ENCODE measurements around the gene C1orf167. TPM values are rescaled to one million over a fixed set of nuclear protein-coding genes. Genes with fewer than 3 reads are reported as not detected.

The C1orf167 gene
- total RNA-seq, 1 donor from 2014 or later = 6.8 TPM

GRCh38 chr1:11789126-11790067, 27.4 kb downstream of the C1orf167 start:
- Histone ChIP-seq H3K9ac (ENCODE audit: low read depth in 1 of 3, low read length in 3 of 3) (peak overlapping the region; percentile 74 to 84 (median 77)), H3K9me3 (ENCODE audit: control insufficient read depth in 3 of 3, low read length in 3 of 3) (no peaks in the 10 kb centered on the region), H3K4me3 (ENCODE audit: low read length in 3 of 3) (peak overlapping the region; percentile 62 to 78 (median 72)), H3K27ac (ENCODE audit: low read depth, low read length) (peak overlapping the region; percentile 99), H3K36me3 (ENCODE audit: control insufficient read depth in 3 of 3, insufficient read depth in 3 of 3, low read length in 3 of 3) (peaks cover 26 to 31% (median 27%) of the 10 kb centered on the region in 3 donors), H3K27me3 (ENCODE audit: control insufficient read depth in 3 of 3, insufficient read depth in 3 of 3, low read length in 3 of 3) (no peaks in the 10 kb centered on the region), H3K4me1 (ENCODE audit: control insufficient read depth in 3 of 3, insufficient read depth in 3 of 3, low read length in 3 of 3) (peaks cover 74 to 86% (median 82%) of the 10 kb centered on the region in 3 donors)

DNA sequence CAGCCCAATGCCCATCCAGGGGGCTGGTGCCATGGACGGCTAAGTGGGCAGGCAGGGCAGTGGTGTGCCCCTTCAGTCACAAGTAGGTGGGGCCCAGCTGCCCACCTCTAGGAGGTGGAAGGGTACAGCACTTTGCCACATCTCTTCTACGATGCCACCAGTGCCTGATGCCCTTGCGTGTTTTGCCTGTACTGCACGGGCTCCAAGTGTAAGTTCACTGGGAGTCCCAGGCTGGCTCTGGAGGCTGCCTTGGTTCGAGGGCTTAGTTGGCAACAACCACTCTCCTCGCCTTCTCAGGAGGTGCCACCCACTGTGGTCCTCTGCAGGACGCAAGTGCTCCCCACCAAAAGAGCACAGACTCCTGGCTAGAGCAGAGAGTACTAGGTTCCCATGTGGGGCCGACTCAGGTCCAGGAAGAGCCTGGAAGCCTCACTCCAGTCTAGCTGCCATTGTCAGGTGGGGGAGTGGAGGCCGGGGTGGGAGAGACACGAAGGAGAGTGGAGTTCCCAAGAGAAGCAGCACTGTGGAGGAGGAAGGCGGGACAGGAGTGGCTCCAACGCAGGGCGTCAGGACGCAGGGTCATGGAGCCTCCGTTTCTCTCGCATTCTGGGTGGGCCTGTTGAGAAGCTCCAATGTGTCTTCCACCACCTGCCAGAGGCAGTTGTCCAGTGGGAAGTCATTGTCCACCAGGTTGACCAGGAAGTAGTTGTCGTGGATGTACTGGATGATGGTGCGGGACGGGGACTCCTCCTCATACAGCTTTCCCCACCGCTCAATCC, 28.3 kb downstream of the C1orf167 start:
- H3K4me1 ChIP-seq (ENCODE audit: control insufficient read depth in 3 of 3, insufficient read depth in 3 of 3, low read length in 3 of 3) = peaks cover 68 to 86% (median 76%) of the 10 kb centered on the region in 3 donors
- peak overlapping the region; percentile 99 for H3K27ac ChIP-seq (ENCODE audit: low read depth, low read length)
- H3K9ac ChIP-seq (ENCODE audit: low read depth in 1 of 3, low read length in 3 of 3) = peak overlapping the region; percentile 74 to 84 (median 77)
- H3K4me3 ChIP-seq (ENCODE audit: low read length in 3 of 3) = peak overlapping the region; percentile 25 to 72 (median 55)
- no peaks in the 10 kb centered on the region for H3K27me3 ChIP-seq (ENCODE audit: control insufficient read depth in 3 of 3, insufficient read depth in 3 of 3, low read length in 3 of 3)
- no peaks in the 10 kb centered on the region for H3K9me3 ChIP-seq (ENCODE audit: control insufficient read depth in 3 of 3, low read length in 3 of 3)
- H3K36me3 ChIP-seq (ENCODE audit: control insufficient read depth in 3 of 3, insufficient read depth in 3 of 3, low read length in 3 of 3) = peaks cover 35 to 40% (median 36%) of the 10 kb centered on the region in 3 donors

GRCh38 chr1:11790880-11791715, 29.1 kb downstream of the C1orf167 start:
- H3K27me3 ChIP-seq (ENCODE audit: control insufficient read depth in 3 of 3, insufficient read depth in 3 of 3, low read length in 3 of 3) = no peaks in the 10 kb centered on the region
- H3K27ac ChIP-seq (ENCODE audit: low read depth, low read length) = peak overlapping the region; percentile 99
- peaks cover 67 to 88% (median 78%) of the 10 kb centered on the region in 3 donors for H3K4me1 ChIP-seq (ENCODE audit: control insufficient read depth in 3 of 3, insufficient read depth in 3 of 3, low read length in 3 of 3)
- H3K9ac ChIP-seq (ENCODE audit: low read depth in 1 of 3, low read length in 3 of 3) = peak overlapping the region; percentile 74 to 84 (median 82)
- peak overlapping the region; percentile 25 to 72 (median 55) for H3K4me3 ChIP-seq (ENCODE audit: low read length in 3 of 3)
- H3K9me3 ChIP-seq (ENCODE audit: control insufficient read depth in 3 of 3, low read length in 3 of 3) = no peaks in the 10 kb centered on the region
- peaks cover 43 to 48% (median 44%) of the 10 kb centered on the region in 3 donors for H3K36me3 ChIP-seq (ENCODE audit: control insufficient read depth in 3 of 3, insufficient read depth in 3 of 3, low read length in 3 of 3)

- H3K27me3 ChIP-seq (ENCODE audit: control insufficient read depth in 3 of 3, insufficient read depth in 3 of 3, low read length in 3 of 3) = no peaks in the 10 kb centered on the region
- H3K9ac ChIP-seq (ENCODE audit: low read depth in 1 of 3, low read length in 3 of 3) = peak overlapping the region; percentile 73 to 83 (median 82)
- peaks cover 48 to 53% (median 51%) of the 10 kb centered on the region in 3 donors for H3K36me3 ChIP-seq (ENCODE audit: control insufficient read depth in 3 of 3, insufficient read depth in 3 of 3, low read length in 3 of 3)
- H3K9me3 ChIP-seq (ENCODE audit: control insufficient read depth in 3 of 3, low read length in 3 of 3) = no peaks in the 10 kb centered on the region
- H3K27ac ChIP-seq (ENCODE audit: low read depth, low read length) = peak overlapping the region; percentile 99
- H3K4me1 ChIP-seq (ENCODE audit: control insufficient read depth in 3 of 3, insufficient read depth in 3 of 3, low read length in 3 of 3) = peaks cover 70 to 86% (median 74%) of the 10 kb centered on the region in 3 donors
- H3K4me3 ChIP-seq (ENCODE audit: low read length in 3 of 3) = peak overlapping the region in 2 of 3 donors; percentile 13 to 52
Observed at GRCh38 chr1:11792106-11792505, 30.1 kb downstream of the C1orf167 start.

DNA sequence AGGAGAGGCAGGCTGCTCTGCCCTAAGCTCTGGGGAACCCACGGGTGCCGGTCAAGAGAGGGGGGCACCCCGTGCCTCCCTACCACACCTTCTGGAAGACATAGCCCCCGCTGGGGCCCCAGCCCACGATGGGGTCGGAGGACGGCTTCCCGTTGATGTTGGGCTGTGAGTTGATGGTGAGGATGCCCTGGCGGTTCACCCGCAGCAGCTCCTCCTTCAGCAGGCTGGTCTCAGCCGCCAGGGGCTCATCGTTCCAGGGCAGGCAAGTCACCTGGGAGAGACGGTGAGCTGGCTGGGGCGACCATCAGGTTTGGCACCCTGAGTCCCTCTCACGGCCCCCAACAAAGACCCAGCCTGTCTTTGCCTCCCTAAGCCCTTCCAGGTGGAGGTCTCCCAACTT, 31.8 kb downstream of the C1orf167 start:
- no peaks in the 10 kb centered on the region for H3K27me3 ChIP-seq (ENCODE audit: control insufficient read depth in 3 of 3, insufficient read depth in 3 of 3, low read length in 3 of 3)
- peak overlapping the region in 1 of 3 donors; percentile 6 for H3K9ac ChIP-seq (ENCODE audit: low read depth in 1 of 3, low read length in 3 of 3)
- H3K4me1 ChIP-seq (ENCODE audit: control insufficient read depth in 3 of 3, insufficient read depth in 3 of 3, low read length in 3 of 3) = peaks cover 52 to 69% (median 56%) of the 10 kb centered on the region in 3 donors
- peak overlapping the region; percentile 58 for H3K27ac ChIP-seq (ENCODE audit: low read depth, low read length)
- H3K36me3 ChIP-seq (ENCODE audit: control insufficient read depth in 3 of 3, insufficient read depth in 3 of 3, low read length in 3 of 3) = peaks cover 48 to 61% (median 61%) of the 10 kb centered on the region in 3 donors
- no peaks in the 10 kb centered on the region for H3K9me3 ChIP-seq (ENCODE audit: control insufficient read depth in 3 of 3, low read length in 3 of 3)
- H3K4me3 ChIP-seq (ENCODE audit: low read length in 3 of 3) = no peak overlapping the region

- Histone ChIP-seq H3K27me3 (ENCODE audit: control insufficient read depth in 3 of 3, insufficient read depth in 3 of 3, low read length in 3 of 3) (no peaks in the 10 kb centered on the region), H3K27ac (ENCODE audit: low read depth, low read length) (peak overlapping the region; percentile 58), H3K9me3 (ENCODE audit: control insufficient read depth in 3 of 3, low read length in 3 of 3) (no peaks in the 10 kb centered on the region), H3K36me3 (ENCODE audit: control insufficient read depth in 3 of 3, insufficient read depth in 3 of 3, low read length in 3 of 3) (peaks cover 51 to 69% (median 66%) of the 10 kb centered on the region in 3 donors), H3K4me1 (ENCODE audit: control insufficient read depth in 3 of 3, insufficient read depth in 3 of 3, low read length in 3 of 3) (peaks cover 47 to 60% (median 48%) of the 10 kb centered on the region in 3 donors), H3K9ac (ENCODE audit: low read depth in 1 of 3, low read length in 3 of 3) (peak overlapping the region in 1 of 3 donors; percentile 6), H3K4me3 (ENCODE audit: low read length in 3 of 3) (no peak overlapping the region)
Observed at GRCh38 chr1:11794446-11795237, 32.6 kb downstream of the C1orf167 start.

DNA sequence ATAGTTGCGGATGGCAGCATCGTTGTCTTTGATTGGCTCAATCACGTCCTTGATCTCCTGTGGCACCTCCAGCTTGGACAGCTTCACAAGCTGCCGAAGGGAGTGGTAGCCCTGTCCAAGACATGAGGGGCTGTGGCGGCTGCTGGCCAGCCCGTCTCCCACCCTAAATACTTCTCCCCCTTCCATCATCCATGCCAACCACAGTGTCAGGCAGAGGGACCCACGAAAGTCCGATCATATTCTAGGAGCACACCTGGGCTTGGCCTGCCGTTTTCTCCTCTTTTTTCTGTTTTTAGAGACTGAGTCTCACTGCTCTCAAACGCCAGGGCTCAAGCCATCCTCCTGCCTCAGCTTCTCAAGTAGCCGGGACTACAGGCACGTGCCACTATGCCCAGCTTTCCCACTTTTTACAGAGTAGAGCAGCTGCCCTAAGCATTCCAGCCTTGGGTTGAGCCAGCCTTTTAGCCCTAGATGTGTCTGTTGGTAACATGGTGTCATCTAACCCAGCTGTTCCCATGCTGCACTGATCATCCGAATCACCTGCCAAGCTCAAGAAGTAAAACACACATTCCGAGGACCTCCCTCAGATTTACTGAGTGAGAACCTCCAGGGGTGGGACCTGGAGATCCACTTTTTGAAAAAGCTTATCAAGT, 33.4 kb downstream of the C1orf167 start:
- peak overlapping the region; percentile 58 for H3K27ac ChIP-seq (ENCODE audit: low read depth, low read length)
- H3K36me3 ChIP-seq (ENCODE audit: control insufficient read depth in 3 of 3, insufficient read depth in 3 of 3, low read length in 3 of 3) = peaks cover 52 to 70% (median 66%) of the 10 kb centered on the region in 3 donors
- H3K4me3 ChIP-seq (ENCODE audit: low read length in 3 of 3) = no peak overlapping the region
- H3K9ac ChIP-seq (ENCODE audit: low read depth in 1 of 3, low read length in 3 of 3) = peak overlapping the region in 2 of 3 donors; percentile 45 to 57
- H3K27me3 ChIP-seq (ENCODE audit: control insufficient read depth in 3 of 3, insufficient read depth in 3 of 3, low read length in 3 of 3) = no peaks in the 10 kb centered on the region
- H3K4me1 ChIP-seq (ENCODE audit: control insufficient read depth in 3 of 3, insufficient read depth in 3 of 3, low read length in 3 of 3) = peaks cover 40 to 58% (median 44%) of the 10 kb centered on the region in 3 donors
- no peaks in the 10 kb centered on the region for H3K9me3 ChIP-seq (ENCODE audit: control insufficient read depth in 3 of 3, low read length in 3 of 3)

DNA sequence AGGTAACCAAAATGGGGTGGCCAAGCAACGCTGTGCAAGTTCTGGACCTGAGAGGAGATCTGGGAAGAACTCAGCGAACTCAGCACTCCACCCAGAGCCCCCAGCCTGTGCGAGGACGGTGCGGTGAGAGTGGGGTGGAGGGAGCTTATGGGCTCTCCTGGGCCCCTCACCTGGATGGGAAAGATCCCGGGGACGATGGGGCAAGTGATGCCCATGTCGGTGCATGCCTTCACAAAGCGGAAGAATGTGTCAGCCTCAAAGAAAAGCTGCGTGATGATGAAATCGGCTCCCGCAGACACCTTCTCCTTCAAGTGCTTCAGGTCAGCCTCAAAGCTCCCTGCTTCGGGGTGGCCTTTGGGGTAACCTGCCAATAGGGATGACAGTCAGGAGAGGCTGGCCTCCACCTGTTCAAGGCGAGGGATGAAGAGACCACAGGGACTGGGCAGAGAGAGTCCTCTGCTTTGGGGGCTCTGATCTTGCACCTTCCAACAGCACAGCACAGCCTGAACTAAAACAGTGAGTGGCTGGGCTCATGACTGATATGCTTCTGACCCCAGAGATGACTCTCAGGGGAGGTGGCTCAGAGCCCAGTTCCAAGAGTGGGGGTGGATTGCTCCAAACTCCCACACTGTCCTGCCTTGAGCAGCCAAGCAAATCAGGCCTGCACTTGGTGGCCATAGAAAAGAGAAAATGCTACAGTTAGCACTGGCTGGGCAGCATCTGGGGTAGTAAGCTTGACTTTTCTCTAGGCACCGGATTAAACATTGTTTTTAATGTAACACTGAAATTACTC, 34.2 kb downstream of the C1orf167 start:
- H3K36me3 ChIP-seq (ENCODE audit: control insufficient read depth in 3 of 3, insufficient read depth in 3 of 3, low read length in 3 of 3) = peaks cover 60 to 78% (median 73%) of the 10 kb centered on the region in 3 donors
- H3K4me3 ChIP-seq (ENCODE audit: low read length in 3 of 3) = no peak overlapping the region
- peak overlapping the region; percentile 58 for H3K27ac ChIP-seq (ENCODE audit: low read depth, low read length)
- H3K4me1 ChIP-seq (ENCODE audit: control insufficient read depth in 3 of 3, insufficient read depth in 3 of 3, low read length in 3 of 3) = peaks cover 36 to 58% (median 42%) of the 10 kb centered on the region in 3 donors
- H3K9ac ChIP-seq (ENCODE audit: low read depth in 1 of 3, low read length in 3 of 3) = peak overlapping the region in 2 of 3 donors; percentile 40 to 57
- no peaks in the 10 kb centered on the region for H3K27me3 ChIP-seq (ENCODE audit: control insufficient read depth in 3 of 3, insufficient read depth in 3 of 3, low read length in 3 of 3)
- no peaks in the 10 kb centered on the region for H3K9me3 ChIP-seq (ENCODE audit: control insufficient read depth in 3 of 3, low read length in 3 of 3)

Measured in skeletal muscle tissue (tissue), 4 donors.